SH-SY5Y (cell line): ENCODE results near the gene IPO11.
A peak's percentile ranks its signal among the peaks of the same experiment; 100 is the strongest.

Experiments used
- GATA2 ChIP-seq: IDR thresholded peaks from 2 replicates; pipeline ENCODE4 v1.6.1; 2011; ENCODE audit warnings: mild to moderate bottlenecking, low read depth, low read length
- GATA3 ChIP-seq: IDR thresholded peaks from 2 replicates; pipeline ENCODE4 v1.6.1; 2011; ENCODE audit warnings: low read depth, mild to moderate bottlenecking, low read length, moderate library complexity

IPO11 gene

DNA sequence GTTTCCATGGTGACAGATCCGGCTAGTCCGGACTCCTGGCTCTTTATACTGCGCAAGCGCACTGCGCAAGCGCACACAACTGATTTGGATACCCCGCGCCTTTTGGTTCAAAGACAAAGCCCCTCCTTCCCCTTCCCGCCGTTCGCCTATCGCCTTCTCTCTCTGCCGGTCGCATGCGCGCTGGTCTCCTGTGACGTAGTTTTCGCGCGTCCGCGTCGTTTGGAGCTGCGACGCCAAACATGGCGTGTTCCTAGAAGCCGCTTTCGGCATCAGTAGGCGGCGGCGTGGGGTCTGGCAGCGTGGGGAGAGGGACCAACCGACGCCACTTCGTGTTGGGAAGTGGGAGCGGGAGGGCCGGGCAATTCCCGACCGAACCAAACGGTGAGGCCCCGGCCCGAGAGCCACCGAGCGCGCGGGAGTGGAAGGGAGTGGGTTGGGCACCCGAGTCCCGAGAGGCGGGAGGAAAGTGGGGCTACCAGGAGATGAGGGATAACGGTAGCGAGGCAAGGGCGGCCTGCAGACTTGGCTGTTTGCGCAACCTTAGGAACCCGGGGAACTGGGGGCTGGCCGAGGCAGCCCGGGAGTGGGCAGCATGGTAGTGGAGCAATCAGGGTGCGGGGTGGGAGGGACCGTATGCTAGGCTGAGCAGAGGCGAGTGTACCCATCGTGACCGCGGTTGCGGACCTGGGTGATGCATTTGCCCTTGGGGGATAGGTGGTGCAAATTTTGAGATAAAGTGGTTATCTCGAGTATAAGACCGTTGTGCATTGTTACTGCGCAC lies at the start of gene IPO11:
Gene IPO11, plus strand, starts transcription at position 215 of the 781 bp plus-strand sequence. CDS start 24,517 bp downstream, outside the sequence.
- TF ChIP-seq GATA3: no peak
- TF ChIP-seq GATA2: 0 out of 2 replicates have a peak, but pooled peaks have one; percentile 4

DNA sequence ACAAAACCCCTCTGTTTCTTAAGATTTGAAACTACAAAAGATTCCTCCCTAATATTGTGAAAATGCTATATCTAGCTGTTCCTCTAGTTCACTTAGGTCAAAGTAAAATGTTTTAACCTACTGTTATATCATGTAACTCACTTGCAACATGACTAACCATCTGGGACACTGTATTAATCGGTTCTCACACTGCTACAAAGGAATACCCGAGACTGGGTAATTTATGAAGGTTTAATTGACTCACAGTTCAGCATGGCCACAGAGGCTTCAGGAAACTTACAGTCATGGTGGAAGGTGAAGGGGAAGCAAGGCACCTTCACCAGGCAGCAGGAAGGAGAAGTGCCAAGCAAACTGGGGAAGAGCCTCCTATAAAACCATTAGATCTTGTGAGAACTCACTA lies 43.5 kb upstream of the IPO11 start:
- TF ChIP-seq GATA3 (no peak), GATA2 (no peak)

- no peak for TF ChIP-seq GATA3
- TF ChIP-seq GATA2: no peak
Observed at GRCh38 chr5:62371409-62371808, 41.2 kb upstream of the IPO11 start.

DNA sequence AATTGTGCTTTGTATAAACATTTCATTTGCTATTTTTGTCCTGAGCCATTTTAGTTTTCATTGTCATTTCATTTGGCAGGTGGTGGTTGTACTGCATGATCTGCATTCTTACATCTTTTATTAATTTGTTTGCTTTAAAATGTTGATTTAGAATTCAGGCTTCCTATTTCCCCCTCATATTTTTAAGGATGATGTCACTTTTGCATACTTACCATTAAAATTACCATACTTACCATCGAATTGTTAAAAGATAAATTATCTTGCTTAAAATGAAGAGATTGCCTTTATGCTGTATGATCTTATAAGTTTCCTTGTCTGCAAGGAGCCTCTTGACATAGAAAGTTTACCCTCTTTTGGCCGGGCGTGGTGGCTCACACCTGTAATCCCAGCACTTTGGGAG lies 40.0 kb upstream of the IPO11 start:
- TF ChIP-seq GATA2: no peak

DNA sequence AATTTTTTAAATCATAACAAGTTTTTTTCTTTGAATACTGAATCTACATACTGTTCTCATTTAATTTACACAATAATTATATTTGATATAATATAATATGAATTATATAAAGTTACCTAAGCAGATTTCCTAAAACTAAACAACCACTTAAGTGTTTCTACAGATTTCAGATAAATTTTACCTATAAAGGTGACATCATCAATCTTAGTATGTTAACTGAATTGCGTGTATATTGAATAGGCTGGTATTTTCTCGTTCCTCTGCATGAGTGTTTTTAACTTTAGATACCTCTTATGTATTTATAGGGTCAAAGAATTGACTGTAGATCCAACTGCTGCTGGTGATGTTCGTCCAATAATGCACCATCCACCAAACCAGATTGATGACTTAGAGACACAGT lies 39.2 kb upstream of the IPO11 start:
- no peak for TF ChIP-seq GATA2
- no peak for TF ChIP-seq GATA3

- no peak for TF ChIP-seq GATA3
- no peak for TF ChIP-seq GATA2
Observed at GRCh38 chr5:62374090-62374489, 38.5 kb upstream of the IPO11 start.

GRCh38 chr5:62375627-62376026 lies 36.9 kb upstream of the IPO11 start:
- TF ChIP-seq GATA2: no peak
- TF ChIP-seq GATA3: no peak

- TF ChIP-seq GATA3: no peak
- TF ChIP-seq GATA2: no peak
Observed at GRCh38 chr5:62376064-62376463, 36.5 kb upstream of the IPO11 start.

DNA sequence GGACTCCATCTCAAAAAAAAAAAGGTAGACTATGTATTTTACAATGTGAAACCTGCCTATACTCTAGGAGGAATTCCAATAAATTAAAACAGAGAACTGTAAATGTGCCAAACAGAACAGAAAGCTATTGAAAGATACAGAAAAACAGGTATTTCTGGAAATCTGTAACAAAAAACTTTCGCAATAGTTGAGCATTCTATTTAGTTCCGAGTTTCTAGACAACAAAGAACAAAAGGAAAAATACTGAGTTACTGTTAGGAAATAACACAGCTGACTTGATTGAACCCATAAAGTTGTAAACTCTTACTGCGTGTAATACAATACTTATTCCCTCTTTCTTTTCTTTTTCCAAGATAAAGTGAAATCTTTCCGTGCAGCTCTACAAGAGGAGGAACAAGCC lies 27.4 kb upstream of the IPO11 start:
- TF ChIP-seq GATA2 (no peak), GATA3 (no peak)

- TF ChIP-seq GATA2 (no peak), GATA3 (no peak)
Observed at GRCh38 chr5:62385816-62386400, 26.7 kb upstream of the IPO11 start.

DNA sequence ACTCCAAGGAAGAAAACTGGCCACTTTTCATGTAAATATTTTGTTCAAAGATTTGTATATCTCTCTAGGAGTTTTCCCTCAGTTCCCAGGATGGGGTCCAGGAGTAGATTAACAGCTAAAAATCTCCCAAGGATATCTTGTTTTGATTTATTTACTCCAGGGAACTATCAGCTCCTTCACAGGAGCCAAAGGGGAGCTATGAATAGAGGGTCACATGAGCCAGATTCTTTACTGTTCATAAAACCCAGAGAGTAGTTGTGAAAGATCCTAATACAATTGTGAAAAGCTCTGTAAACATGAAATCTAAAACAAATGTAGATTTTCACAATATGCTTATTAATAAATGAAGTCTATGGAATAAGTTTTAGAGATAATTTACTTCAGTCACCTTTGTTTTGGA lies 25.7 kb upstream of the IPO11 start:
- TF ChIP-seq GATA3 (no peak), GATA2 (no peak)

DNA sequence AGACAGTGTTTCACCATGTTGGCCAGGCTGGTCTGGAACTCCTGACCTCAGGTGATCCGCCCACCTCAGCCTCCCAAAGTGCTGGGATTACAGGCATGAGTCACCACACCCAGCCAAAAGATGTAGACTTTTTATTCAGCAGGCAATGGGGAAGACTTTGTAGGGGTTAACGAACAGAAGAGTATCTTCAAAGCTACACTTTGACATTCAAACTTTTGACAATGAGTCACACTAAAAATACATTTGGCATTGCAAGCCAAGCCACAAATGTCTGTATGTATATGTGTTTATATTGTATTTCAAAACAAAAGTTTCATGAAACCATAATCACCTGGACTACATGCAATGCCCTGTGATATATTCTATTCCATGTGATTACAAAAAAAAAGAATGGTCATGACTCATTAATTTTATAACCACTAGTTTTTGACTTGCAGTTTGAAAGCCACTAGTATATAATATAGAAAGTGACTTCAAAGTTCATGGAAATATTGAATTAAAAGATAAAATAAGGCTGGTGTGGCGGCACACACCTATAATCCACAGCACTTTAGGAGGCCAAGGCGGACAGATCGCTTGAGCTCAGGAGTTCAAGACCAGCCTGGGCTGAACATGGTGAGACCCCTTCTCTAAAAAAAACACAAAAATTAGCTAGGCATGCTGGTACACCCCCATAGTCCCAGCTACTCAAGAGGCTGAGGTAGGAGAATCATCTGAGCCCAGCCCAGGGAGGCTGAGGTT lies 17.2 kb upstream of the IPO11 start:
- TF ChIP-seq GATA2 (no peak), GATA3 (no peak)

- no peak for TF ChIP-seq GATA2
- TF ChIP-seq GATA3: no peak
Observed at GRCh38 chr5:62403411-62404250, 8.9 kb upstream of the IPO11 start, which contains the start of gene DIMT1. Gene DIMT1 (minus strand): TSS chr5:62403905. CDS start chr5:62403772, 133 bp downstream.

DNA sequence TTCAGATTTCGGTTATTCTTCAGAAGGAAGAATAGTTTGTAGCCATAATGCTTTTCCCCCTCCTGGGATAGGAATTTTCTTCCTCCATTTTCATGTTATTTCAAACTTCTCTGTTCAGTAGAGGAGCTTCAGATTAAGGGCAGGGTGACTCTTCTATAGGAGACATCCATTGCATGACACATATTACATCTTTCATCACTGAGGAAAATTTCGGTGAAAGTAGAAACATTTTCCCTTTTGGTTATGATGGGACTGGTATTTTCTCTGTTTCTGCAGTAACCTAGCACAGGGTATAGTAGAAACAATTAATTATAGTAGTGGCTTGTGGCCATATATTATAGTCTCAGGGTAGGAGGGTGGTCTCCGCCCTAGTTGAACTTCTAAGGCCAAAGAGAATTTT lies 1.1 kb downstream of the IPO11 start:
- TF ChIP-seq GATA2 (no peak), GATA3 (no peak)

DNA sequence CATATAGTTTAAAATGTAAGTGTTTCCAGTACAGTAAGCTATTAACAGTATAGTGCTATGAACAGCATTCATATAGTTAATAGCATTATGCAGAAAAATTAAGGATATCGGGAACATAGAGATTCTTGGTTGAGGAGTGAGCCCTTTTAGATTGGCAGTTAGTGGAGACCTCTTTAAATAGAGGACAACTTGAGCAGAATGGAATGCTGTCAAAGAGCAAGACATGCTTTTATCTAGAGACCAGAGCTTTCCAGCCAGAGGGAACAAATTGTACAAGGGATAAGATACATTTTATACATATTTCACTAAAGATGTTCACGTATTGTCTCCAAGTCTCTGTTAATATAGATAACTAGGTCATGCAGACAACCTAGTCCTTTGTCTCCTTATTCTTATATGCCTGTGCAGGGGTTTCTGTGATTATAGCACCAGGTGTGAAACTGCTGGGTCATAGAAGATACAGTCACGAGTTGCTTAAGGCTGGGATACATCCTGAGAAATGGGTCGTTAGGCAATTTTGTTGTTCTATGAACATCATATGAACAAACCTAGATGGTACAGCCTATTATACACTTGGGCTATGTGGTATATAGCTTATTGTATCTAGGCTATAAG lies 6.0 kb downstream of the IPO11 start:
- TF ChIP-seq GATA2: no peak
- no peak for TF ChIP-seq GATA3

DNA sequence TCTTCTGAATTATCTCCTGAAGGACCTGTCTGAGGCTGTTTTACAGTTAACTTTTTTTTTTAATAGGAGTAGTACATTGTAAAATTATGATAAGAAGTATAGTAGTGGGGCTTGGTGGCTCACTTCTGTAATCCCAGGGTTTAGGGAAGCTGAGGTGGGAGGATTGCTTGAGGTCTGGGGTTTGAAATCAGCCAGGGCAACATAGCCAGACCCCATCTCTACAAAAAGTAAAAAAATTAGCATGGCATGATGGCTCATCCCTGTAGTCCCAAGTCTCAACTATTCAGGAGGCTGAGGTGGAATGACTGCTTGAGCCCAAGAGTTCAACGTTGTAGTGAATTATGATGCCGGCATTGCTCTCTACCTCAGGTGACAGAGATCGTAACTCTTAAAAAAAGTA lies 7.0 kb downstream of the IPO11 start:
- no peak for TF ChIP-seq GATA3
- no peak for TF ChIP-seq GATA2
